WTC11 (cell line): Measurements from ENCODE around the gene CDH22.

Source experiments
- ATF3 ChIP-seq: sonication (generic); formaldehyde crosslinking; conservative IDR thresholded peaks from 2 replicates; pipeline ENCODE4 v1.8.1; 2022; ENCODE audit warnings: mild to moderate bottlenecking, missing genetic modification reagents
- CTCF ChIP-seq: fragments of 200-600 bp; IDR thresholded peaks from 2 replicates; pipeline ENCODE4 v1.8.0; 2022; ENCODE audit warnings: antibody characterized with exemption
- GABPB1 ChIP-seq: sonication (generic); formaldehyde crosslinking; IDR thresholded peaks from 2 replicates; pipeline ENCODE4 v1.8.1; 2023; ENCODE audit warnings: mild to moderate bottlenecking, missing genetic modification reagents
- MAX ChIP-seq: sonication (generic); formaldehyde crosslinking; IDR thresholded peaks from 2 replicates; pipeline ENCODE4 v1.8.0; 2022; ENCODE audit warnings: mild to moderate bottlenecking, missing genetic modification reagents
- NR3C1 ChIP-seq: sonication (generic); formaldehyde crosslinking; conservative IDR thresholded peaks from 2 replicates; pipeline ENCODE4 v1.8.1; 2023; ENCODE audit warnings: low read depth, mild to moderate bottlenecking, missing genetic modification reagents
- RELA ChIP-seq: sonication (generic); formaldehyde crosslinking; IDR thresholded peaks from 2 replicates; pipeline ENCODE4 v1.8.1; 2022; ENCODE audit warnings: missing genetic modification reagents, mild to moderate bottlenecking, borderline replicate concordance
- TEAD4 ChIP-seq: sonication (generic); formaldehyde crosslinking; IDR thresholded peaks from 2 replicates; pipeline ENCODE4 v1.8.0; 2022; ENCODE audit warnings: mild to moderate bottlenecking, missing genetic modification reagents
- USF1 ChIP-seq: sonication (generic); formaldehyde crosslinking; IDR thresholded peaks from 2 replicates; pipeline ENCODE4 v1.8.0; 2022; ENCODE audit warnings: mild to moderate bottlenecking, missing genetic modification reagents
- ZBTB21 ChIP-seq: sonication (generic); formaldehyde crosslinking; IDR thresholded peaks from 2 replicates; pipeline ENCODE4 v1.8.1; 2023; ENCODE audit warnings: mild to moderate bottlenecking, missing genetic modification reagents, borderline replicate concordance
- ZNF512 ChIP-seq: sonication (generic); formaldehyde crosslinking; IDR thresholded peaks from 2 replicates; pipeline ENCODE4 v1.8.1; 2022; ENCODE audit warnings: missing genetic modification reagents, borderline replicate concordance
- ZSCAN18 ChIP-seq: fragments of 250-450 bp; sonication (Bioruptor Pico); IDR thresholded peaks from 2 replicates; pipeline ENCODE4 v2.1.2; 2022; ENCODE audit warnings: mild to moderate bottlenecking, moderate library complexity

- TF ChIP-seq ATF3 (CRISPR knock-in tag) (no peak), RELA (CRISPR knock-in tag) (no peak), USF1 (CRISPR knock-in tag) (no peak), TEAD4 (CRISPR knock-in tag) (no peak), ZSCAN18 (CRISPR knock-in tag) (no peak), CTCF (no peak), ZNF512 (CRISPR knock-in tag) (no peak), MAX (CRISPR knock-in tag) (no peak), ZBTB21 (CRISPR knock-in tag) (no peak), NR3C1 (CRISPR knock-in tag) (no peak), GABPB1 (CRISPR knock-in tag) (no peak)
These were observed 74.6 kb downstream of the CDH22 start for GRCh38 chr20:46233701-46234100.
